Glomerular endothelial cell (primary cell): ENCODE measurements around the gene INTS4. TPM values are rescaled to one million over a fixed set of nuclear protein-coding genes. Genes with fewer than 3 reads are reported as not detected.
A peak's percentile ranks its signal among the peaks of the same experiment; 100 is the strongest.
"Not testable (repeated sequence)": the region's sequence is repeated elsewhere in the genome, so short reads cannot be mapped to it uniquely, and the experiment has no call there.

ENCODE experiments used
- DNase-seq: peaks from one replicate; pipeline ENCODE4 v3.0.0-alpha.2; 2011; ENCODE audit warnings: low read depth, low spot score; ENCODE audit errors: extremely low read depth
- total RNA-seq: library from RNA; depleted of rRNA; stranded (reverse); fragments of >200 nt; gene quantifications from 2 replicates; pipeline ENCODE4 v1.2.3, GENCODE V29; 2015

INTS4 gene
- 22.3 and 23.7 TPM in 2 replicates for total RNA-seq

DNA sequence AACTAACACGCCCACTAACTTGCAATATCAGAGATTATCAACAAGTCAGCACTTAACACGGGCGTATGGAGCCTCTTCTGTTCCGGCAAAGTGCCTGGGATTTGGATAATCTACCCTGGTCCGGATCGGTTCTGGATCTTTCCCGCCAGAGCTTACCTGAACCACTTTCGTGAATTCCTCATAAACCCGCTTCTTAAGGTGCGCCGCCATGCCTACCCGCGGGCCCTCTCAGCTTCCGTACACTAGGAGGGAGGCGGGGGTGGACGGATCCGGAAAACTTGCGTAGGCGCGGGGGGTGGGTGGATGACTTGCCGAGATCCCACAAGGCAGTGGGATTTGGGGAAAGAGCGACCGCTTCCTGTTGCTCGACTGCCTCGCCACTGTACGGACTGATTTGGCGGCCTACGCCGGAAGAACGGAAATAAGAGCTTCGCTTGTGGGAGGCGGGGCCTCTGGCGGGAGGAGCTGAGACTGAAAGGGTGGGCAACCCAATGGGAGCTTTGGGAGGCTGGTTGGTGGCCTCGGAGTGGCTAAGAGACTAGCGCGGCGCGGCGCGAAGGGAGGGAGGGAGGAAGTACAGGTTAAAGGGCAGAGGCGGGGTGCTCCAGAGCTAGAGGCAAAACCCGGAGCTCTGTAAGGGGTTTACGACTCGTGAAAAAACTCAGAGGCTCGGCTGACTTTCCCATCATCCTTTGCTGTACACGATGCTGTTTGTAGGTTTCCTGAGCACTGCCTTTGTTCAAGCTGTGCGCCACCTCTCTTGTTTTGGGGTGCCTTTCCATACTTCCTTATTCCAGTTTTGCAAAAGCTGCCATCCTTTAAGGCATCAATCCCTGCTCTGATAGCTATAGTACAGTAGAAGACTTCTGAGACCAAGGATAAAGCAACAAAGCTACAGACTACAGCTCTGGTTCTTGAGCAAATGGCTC is at the start of gene INTS4:
TSS of gene INTS4 (minus strand) at position 235 of the 929 bp plus-strand sequence. CDS start at position 210, 25 bp downstream.
- DNase-seq = peak; percentile 95

DNA sequence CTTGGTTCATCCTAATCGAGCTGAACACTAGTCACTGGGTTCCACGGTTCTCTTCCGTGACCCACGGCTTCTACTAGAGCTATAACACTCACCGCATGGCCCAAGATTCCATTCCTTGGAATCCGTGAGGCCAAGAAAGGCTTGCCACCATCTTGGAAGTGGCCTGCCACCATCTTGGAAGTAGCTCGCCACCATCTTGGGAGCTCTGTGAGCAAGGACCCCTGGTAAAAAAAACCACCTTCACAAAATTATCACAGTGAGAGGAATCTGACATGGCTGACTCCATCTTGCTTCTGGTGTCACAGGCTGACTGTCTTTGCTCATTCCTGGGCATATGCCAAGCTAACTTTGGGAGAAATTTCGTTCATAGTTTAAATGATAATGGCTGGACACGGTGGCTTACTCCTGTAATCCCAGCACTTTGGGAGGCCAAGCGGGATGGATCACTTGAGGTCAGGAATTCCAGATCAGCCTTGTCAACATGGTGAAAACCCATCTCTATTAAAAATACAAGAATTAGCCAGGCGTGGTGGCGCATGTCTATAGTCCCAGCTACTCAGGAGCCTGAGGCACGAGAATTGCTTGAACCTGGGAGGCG is 47.5 kb upstream of the INTS4 start:
- no peak for DNase-seq

- not testable (repeated sequence) for DNase-seq
Observed at GRCh38 chr11:78041380-78041719, 46.9 kb upstream of the INTS4 start.

- DNase-seq = no peak
Observed at GRCh38 chr11:78040691-78041379, 46.4 kb upstream of the INTS4 start.

DNA sequence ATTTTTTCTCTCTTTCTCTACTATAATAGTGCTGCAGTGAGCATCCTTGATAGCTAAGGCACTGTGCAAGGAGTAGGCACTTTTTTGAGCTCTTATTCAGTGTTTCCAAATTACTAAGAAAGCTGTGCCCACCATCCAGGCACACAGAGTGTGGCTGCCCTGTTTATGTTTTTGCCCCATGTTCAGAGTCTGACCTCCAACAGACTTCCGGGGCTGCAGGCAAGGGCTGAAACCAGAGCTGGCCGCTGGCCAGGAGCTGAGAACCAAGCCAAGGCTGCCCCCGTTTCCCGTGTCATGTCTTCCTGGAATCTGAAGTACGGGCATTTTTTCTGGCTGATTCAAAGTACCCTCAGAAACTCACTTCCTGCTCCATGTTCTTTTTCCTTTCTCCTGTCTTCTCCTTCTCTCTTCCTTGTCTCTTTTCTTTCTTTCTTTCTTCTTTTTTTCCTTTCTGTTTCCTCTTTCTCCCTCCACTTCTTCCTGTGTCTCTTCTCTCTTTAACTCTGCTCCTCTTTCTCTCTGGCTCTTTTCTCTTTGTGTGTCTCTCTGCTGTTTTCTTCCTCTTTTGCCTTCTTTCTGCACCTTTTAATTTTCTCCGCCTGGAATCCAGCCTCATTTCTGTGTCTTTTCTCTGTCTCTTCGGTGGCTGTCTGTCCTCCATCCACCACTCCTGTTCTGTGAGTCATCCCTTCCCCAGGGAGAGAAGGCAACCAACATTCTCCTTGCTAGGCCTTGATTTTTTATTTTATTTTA is 45.6 kb upstream of the INTS4 start:
- no peak for DNase-seq

DNA sequence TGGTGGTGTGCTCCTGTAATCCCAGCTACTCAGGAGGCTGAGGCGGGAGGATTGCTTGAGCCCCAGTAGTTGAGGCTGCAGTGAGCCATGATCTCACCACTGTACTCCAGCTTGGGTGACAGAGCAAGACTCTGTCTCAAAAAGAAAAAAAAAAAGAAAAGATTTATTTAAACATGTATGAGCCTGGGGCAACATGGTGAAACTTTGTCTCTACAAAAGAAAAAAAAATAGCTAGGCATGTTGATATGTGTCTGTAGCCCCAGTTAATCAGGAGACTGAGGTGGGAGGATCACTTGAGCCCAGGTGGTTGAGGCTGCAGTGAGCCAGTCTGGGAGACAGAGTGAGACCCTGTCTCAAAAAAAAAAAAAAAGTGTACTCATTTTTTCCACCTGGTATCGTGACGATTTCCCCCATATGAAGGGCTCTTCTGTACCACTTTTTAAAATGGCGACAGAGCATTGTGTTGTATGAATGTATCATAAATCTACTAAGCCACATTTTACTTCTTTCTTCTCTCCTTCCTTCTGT is 45.0 kb upstream of the INTS4 start:
- no peak for DNase-seq

GRCh38 chr11:78038697-78039313 is 44.3 kb upstream of the INTS4 start:
- no peak for DNase-seq

DNA sequence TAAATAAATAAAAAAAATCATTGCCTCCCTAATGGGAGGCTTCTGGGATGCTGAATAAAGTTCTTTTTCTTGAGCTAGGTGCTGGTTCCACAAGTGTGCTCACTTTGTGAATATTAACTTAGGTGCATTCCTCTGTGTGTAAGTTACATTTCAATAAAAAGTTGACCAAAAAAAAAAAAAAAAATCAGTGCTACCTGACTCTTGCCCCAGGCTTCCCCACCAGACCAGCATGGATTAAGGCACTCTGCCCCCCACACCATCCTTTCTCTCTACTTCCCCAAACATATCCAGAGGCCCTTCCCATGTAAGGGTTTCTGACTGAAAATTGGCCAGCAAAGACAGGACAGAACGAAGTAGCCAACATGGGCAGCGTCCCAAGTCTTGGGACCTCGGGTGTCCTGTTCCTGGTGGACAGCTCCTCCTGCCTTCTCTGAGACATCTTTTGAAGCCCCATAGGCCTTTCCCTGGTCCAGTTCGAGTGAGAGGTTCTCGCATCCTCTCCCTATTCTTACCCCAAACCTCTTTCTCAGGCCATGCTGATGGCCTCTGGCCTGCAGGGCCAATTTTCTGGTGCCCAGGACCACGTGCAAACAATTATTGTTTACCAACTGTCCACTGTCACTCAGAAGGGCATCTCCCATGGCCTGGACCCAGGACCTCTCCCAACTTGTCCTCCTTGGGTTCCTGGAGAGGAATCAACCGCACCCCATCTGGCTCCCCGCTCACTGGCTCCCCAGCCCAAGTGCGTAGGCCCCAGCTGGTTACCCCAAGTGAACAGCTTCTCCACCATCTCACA is 43.6 kb upstream of the INTS4 start:
- DNase-seq = no peak

GRCh38 chr11:78037056-78037455 is 42.6 kb upstream of the INTS4 start:
- no peak for DNase-seq

DNA sequence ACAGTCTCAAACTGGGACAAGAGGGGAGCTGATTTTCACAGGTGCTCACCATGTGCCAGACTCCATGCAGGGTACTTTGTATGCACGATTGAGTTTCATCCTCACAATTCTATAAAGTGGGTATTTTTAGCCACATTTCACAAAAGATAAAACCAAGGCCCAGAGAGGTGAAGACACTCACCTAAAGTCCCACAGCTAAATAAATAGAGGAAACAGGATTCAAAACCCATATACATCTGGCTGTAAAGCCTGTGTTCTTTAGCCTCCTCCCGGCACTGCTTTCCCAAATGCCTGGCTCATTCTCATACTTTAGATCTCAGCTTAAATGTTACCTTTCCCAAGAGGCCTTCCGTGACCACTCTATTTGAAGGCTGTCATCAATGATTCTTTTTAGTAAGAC is 41.8 kb upstream of the INTS4 start:
- no peak for DNase-seq

DNA sequence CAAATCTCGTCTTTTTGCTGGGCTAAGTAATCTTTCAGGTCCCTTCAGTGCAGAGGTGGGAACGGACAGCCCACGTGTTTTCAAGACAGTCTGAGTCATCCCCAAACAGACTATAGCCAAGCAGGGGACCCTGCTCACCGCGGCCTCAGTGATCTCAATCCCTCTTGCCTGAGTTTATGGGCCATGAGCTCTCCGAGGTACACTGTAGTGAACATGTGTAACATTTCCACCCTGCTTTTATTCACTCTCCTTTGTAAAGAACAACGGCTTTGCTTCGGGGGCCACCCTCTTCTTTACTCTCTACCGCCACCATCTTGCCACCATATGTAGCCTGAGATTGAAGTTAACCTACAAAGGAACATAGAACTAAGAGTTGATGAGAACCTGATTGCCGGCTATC is 40.2 kb upstream of the INTS4 start:
- no peak for DNase-seq

- no peak for DNase-seq
Observed at GRCh38 chr11:78033040-78033439, 38.6 kb upstream of the INTS4 start.

GRCh38 chr11:78032090-78032489 is 37.6 kb upstream of the INTS4 start:
- no peak for DNase-seq

- DNase-seq = no peak
Observed at GRCh38 chr11:78031629-78032028, 37.2 kb upstream of the INTS4 start.

- DNase-seq = peak; percentile 72
Observed at GRCh38 chr11:78030429-78031325, 36.2 kb upstream of the INTS4 start.

DNA sequence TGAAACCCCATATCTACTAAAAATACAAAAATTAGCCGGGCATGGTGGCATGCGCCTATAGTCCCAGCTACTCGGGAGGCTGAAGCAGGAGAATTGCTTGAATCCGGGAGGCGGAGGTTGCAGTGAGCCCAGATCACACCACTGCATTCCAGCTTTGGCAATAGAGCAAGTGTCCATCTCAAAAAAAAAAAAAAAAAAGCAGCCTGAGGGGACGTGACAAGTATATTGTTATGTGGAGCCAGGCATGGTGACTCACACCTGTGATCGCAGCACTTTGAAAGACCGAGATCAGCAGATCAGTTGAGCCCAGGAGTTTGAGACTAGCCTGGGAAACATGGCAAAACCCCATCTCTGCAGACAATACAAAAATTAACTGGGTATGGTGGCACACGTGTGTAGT is 34.0 kb upstream of the INTS4 start:
- not testable (repeated sequence) for DNase-seq

DNA sequence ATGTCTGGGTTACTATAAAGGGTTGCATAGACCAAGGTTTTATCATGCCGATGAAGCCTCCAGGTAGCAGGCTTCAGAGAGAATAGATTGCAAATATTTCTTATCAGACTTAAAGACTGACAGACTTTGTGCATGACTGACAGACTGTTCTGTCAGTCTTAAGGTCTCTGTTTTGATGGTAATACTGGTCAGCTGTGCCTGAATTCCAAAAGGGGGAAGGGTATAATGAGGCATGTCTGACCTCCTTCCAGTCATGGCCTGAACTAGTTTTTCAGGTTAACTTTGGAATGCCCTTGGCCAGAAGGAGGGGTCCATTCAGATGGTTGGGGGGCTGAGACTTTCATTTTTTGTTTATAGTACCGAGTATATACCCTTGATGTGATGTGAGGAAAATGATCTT is 33.3 kb upstream of the INTS4 start:
- DNase-seq = no peak

- DNase-seq = no peak
Observed at GRCh38 chr11:78025378-78025777, 30.9 kb upstream of the INTS4 start.
